Naive thymus-derived CD4-positive, alpha-beta T cell (primary cell): Measurements from ENCODE around the gene RBCK1. TPM values are rescaled to one million over a fixed set of nuclear protein-coding genes. Genes with fewer than 3 reads are reported as not detected.
A peak's percentile ranks its signal among the peaks of the same experiment; 100 is the strongest.
"Not testable (repeated sequence)": the region's sequence is repeated elsewhere in the genome, so short reads cannot be mapped to it uniquely, and the experiment has no call there.

ENCODE experiments used
- ATAC-seq: fragments of 150-1000 bp; cut with Tn5 transposase; 2 replicates; pipeline ENCODE4 v1.10.0; 2021; ENCODE audit warnings: mild to moderate bottlenecking, moderate library complexity
- CTCF ChIA-PET: fragments of 350-600 bp; sonication (Branson Sonifier 250); formaldehyde crosslinking; loops from one replicate; lab custom pipeline; 2021; ENCODE audit warnings: antibody characterized with exemption; lab: Charles Lee
- POLR2A ChIA-PET: fragments of 350-600 bp; sonication (Branson Sonifier 250); formaldehyde crosslinking; loops from one replicate; lab custom pipeline; 2021; ENCODE audit warnings: antibody characterized with exemption, inconsistent platforms; lab: Charles Lee
- DNase-seq, 9 donors: peaks; one replicate each; pipeline versions ENCODE4 v3.0.0 to v3.0.0-alpha.2; 2020 to 2022; ENCODE audit warnings: mixed read lengths in 1 of 9
- H3K27ac ChIP-seq: one replicate; pipeline ENCODE4 v1.7.0; 2013; ENCODE audit warnings: mild to moderate bottlenecking, low read depth, low read length, moderate library complexity
- H3K27me3 ChIP-seq, 2 donors: one replicate each; pipeline ENCODE4 v1.7.0; 2013; ENCODE audit warnings: low read length in 2 of 2, mild to moderate bottlenecking in 2 of 2, moderate library complexity in 2 of 2; ENCODE audit not compliant: control insufficient read depth in 2 of 2, insufficient read depth in 2 of 2
- H3K36me3 ChIP-seq, 3 experiments: 1 replicate in 2 of 3; 2 replicates in 1 of 3; pipeline ENCODE4 v1.7.0; 2013; ENCODE audit warnings: low read length in 3 of 3, mild to moderate bottlenecking in 3 of 3, moderate library complexity in 1 of 3; ENCODE audit not compliant: insufficient read depth in 3 of 3, control insufficient read depth in 2 of 3
- H3K4me1 ChIP-seq, 2 donors: one replicate each; pipeline ENCODE4 v1.7.0; 2013; ENCODE audit warnings: low read length in 2 of 2, mild to moderate bottlenecking in 2 of 2, moderate library complexity in 1 of 2; ENCODE audit not compliant: control insufficient read depth in 2 of 2, insufficient read depth in 2 of 2
- H3K4me3 ChIP-seq: 2 replicates; pipeline ENCODE4 v1.7.0; 2013; ENCODE audit warnings: mild to moderate bottlenecking, low read length
- H3K9me3 ChIP-seq, 3 experiments: 1 replicate in 2 of 3; 2 replicates in 1 of 3; pipeline ENCODE4 v1.7.0; 2013; ENCODE audit warnings: low read length in 3 of 3; ENCODE audit not compliant: control insufficient read depth in 2 of 3
- H3K27ac Mint-ChIP-seq, 9 donors: one replicate each; pipeline ENCODE4 v1.8.0; 2020 to 2022; ENCODE audit warnings: mixed read lengths in 9 of 9, mild to moderate bottlenecking in 8 of 9, moderate library complexity in 5 of 9, inconsistent platforms in 2 of 9
- H3K27me3 Mint-ChIP-seq, 5 donors: one replicate each; pipeline ENCODE4 v1.8.0; 2021 to 2022; ENCODE audit warnings: mixed read lengths in 5 of 5, mild to moderate bottlenecking in 1 of 5
- H3K36me3 Mint-ChIP-seq, 5 donors: one replicate each; pipeline ENCODE4 v1.8.0; 2020 to 2022; ENCODE audit warnings: mixed read lengths in 5 of 5, mild to moderate bottlenecking in 3 of 5, inconsistent platforms in 1 of 5
- H3K4me1 Mint-ChIP-seq, 7 donors: one replicate each; pipeline ENCODE4 v1.8.0; 2020 to 2022; ENCODE audit warnings: mixed read lengths in 7 of 7, mild to moderate bottlenecking in 3 of 7, inconsistent platforms in 1 of 7
- H3K4me3 Mint-ChIP-seq, 10 donors: one replicate each; pipeline ENCODE4 v1.8.0; 2020 to 2022; ENCODE audit warnings: mild to moderate bottlenecking in 10 of 10, mixed read lengths in 10 of 10, moderate library complexity in 6 of 10, inconsistent platforms in 2 of 10
- H3K9me3 Mint-ChIP-seq, 11 donors: one replicate each; pipeline ENCODE4 v1.8.0; 2020 to 2022; ENCODE audit warnings: mixed read lengths in 11 of 11, mild to moderate bottlenecking in 4 of 11, inconsistent platforms in 1 of 11, moderate library complexity in 1 of 11
- intact Hi-C, 2 donors: fragments of 100-400 bp; cut with micrococcal nuclease; formaldehyde crosslinking; loops; one replicate each; pipeline ENCODE4 v1.15.1; 2023
- polyA plus RNA-seq, 2 donors: library from polyadenylated mRNA; unstranded; fragments of 300-500 nt; fragmentation: Illumina TruSeq; gene quantifications; one replicate each; pipeline ENCODE4 v1.2.3, GENCODE V29; 2021
- total RNA-seq, 6 experiments: library from RNA in 5 of 6; stranded (reverse) in 5 of 6; gene quantifications; 1 replicate in 5 of 6; 2 replicates in 1 of 6; pipeline ENCODE4 v1.2.3 and lab custom pipeline; 2021 to 2026

Gene RBCK1
- total and polyA plus RNA-seq, 7 experiments from 2014 or later: 70.3 to 153 (median 96.9) TPM

DNA sequence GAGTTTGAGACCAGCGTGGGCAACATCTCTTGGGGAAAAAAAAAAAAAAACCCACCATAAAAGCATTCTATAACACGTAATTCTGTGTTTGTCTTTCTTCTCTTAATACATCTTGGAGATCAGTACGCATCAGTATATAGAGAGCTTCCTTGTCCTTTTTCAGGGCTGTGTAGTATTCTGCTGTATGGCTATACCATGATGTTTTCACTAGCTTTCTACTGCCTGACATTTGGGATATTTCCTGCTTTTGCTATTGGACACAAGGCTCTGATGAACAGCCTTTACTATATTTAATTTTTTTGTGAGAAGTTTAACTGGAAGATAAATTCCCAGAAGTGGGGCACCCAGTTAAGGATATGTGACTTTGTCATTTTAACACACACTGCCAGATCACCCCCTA is 20.6 kb upstream of the RBCK1 start:
- ATAC-seq (no peak), DNase-seq (no peak)
- peaks cover 0 to 1% (median 0%) of the 10 kb centered on the region in 11 donors for H3K9me3 Mint-ChIP-seq
- H3K4me1 Mint-ChIP-seq: peaks cover 6 to 33% (median 12%) of the 10 kb centered on the region in 7 donors
- H3K36me3 ChIP-seq: peaks cover 0 to 48% (median 23%) of the 10 kb centered on the region in 3 experiments
- no peaks in the 10 kb centered on the region for H3K9me3 ChIP-seq
- intact Hi-C loops: no loop called here
- CTCF ChIA-PET: no interaction called here
- no peaks in the 10 kb centered on the region for H3K4me1 ChIP-seq
- peaks cover 4 to 38% (median 11%) of the 10 kb centered on the region in 5 donors for H3K36me3 Mint-ChIP-seq
- no peaks in the 10 kb centered on the region for H3K27me3 Mint-ChIP-seq
- no peak overlapping the region for H3K27ac ChIP-seq
- H3K4me3 ChIP-seq: no peak overlapping the region
- POLR2A ChIA-PET: no interaction called here
- no peak overlapping the region for H3K4me3 Mint-ChIP-seq
- no peak overlapping the region for H3K27ac Mint-ChIP-seq
- H3K27me3 ChIP-seq: no peaks in the 10 kb centered on the region

DNA sequence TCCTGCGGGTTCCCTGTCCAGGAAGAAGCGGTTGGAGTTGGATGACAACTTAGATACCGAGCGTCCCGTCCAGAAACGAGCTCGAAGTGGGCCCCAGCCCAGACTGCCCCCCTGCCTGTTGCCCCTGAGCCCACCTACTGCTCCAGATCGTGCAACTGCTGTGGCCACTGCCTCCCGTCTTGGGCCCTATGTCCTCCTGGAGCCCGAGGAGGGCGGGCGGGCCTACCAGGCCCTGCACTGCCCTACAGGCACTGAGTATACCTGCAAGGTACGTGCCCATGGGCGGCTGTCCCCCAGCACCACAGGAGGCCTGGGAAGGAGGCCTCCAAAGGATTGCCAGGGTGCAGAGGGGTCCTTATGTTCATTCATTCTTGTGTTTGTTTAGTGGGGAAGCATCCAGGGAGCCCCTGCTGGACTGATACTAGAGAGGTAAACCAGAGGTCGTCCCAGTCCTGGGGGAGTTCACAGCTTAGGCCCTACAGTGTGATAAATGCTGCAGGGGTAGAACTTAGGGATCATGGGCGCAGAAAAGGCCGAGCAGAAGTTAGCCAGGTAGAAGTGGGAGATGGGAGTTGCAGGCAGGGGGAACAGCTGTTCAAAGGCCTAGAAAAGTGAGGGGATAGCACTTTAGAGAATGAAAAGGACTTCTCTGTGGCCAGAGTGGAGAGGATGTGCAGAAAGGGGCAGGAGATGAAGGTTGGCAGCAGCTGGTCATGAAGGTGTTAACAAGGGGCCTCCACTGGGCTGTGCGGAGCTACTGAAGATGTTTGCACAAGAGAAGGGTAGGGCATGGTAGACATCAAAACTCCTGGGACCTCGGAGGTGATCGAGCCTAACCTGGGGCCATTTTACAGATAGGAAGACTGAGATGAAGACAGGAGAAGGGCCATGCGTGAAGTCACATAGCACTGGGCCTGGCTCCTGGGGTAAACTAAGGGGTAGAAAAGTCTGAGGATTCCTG is 19.8 kb upstream of the RBCK1 start:
- H3K36me3 ChIP-seq: peaks cover 0 to 56% (median 23%) of the 10 kb centered on the region in 3 experiments
- peaks cover 0 to 25% (median 8%) of the 10 kb centered on the region in 7 donors for H3K4me1 Mint-ChIP-seq
- intact Hi-C loops: no loop called here
- no peak overlapping the region for H3K4me3 Mint-ChIP-seq
- H3K4me3 ChIP-seq: no peak overlapping the region
- no peaks in the 10 kb centered on the region for H3K4me1 ChIP-seq
- CTCF ChIA-PET: no interaction called here
- no peak for DNase-seq
- H3K9me3 ChIP-seq: no peaks in the 10 kb centered on the region
- H3K27me3 ChIP-seq: no peaks in the 10 kb centered on the region
- no peak overlapping the region for H3K27ac ChIP-seq
- no peak for ATAC-seq
- no peaks in the 10 kb centered on the region for H3K27me3 Mint-ChIP-seq
- peaks cover 4 to 42% (median 16%) of the 10 kb centered on the region in 5 donors for H3K36me3 Mint-ChIP-seq
- H3K27ac Mint-ChIP-seq: peak overlapping the region in 2 of 9 donors; percentile 14 to 32
- POLR2A ChIA-PET: interaction anchor here (1.1 kb wide), 1 partner anchor 17 kb away, joined by 3 read pairs; no protein-coding TSS in a partner anchor
- peaks cover 0 to 1% (median 0%) of the 10 kb centered on the region in 11 donors for H3K9me3 Mint-ChIP-seq

DNA sequence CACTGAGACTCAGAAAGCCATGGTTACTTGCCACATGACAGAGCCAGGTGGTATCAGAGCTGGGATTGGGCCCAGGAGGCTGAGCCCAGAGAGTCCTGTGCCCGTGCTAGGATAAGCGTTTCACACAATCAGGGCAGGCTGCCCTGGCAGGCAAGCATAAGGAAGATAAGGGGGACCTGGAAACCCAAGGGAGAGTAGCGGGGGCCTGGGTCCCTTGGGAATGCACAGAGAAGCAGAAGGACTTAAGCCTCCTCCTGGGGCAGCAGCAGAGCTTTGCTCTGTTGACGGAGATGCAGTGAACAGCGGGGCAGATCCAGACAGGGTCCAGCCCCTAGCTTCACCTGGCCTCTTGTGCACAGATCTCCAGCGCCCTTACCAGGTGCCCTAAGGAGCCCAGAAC is 18.9 kb upstream of the RBCK1 start:
- ATAC-seq (no peak), DNase-seq (no peak)
- no peaks in the 10 kb centered on the region for H3K27me3 ChIP-seq
- no peaks in the 10 kb centered on the region for H3K27me3 Mint-ChIP-seq
- H3K36me3 ChIP-seq: peaks cover 0 to 63% (median 23%) of the 10 kb centered on the region in 3 experiments
- no peaks in the 10 kb centered on the region for H3K9me3 ChIP-seq
- no peak overlapping the region for H3K27ac ChIP-seq
- H3K4me3 Mint-ChIP-seq: no peak overlapping the region
- intact Hi-C loops: no loop called here
- H3K4me3 ChIP-seq: no peak overlapping the region
- H3K4me1 ChIP-seq: no peaks in the 10 kb centered on the region
- peaks cover 0 to 17% (median 3%) of the 10 kb centered on the region in 7 donors for H3K4me1 Mint-ChIP-seq
- H3K27ac Mint-ChIP-seq: no peak overlapping the region
- CTCF ChIA-PET: no interaction called here
- peaks cover 4 to 46% (median 20%) of the 10 kb centered on the region in 5 donors for H3K36me3 Mint-ChIP-seq
- peaks cover 0 to 1% (median 0%) of the 10 kb centered on the region in 11 donors for H3K9me3 Mint-ChIP-seq
- POLR2A ChIA-PET: interaction anchor here (1.1 kb wide), 1 partner anchor 18 kb away, joined by 3 read pairs; no protein-coding TSS in a partner anchor

DNA sequence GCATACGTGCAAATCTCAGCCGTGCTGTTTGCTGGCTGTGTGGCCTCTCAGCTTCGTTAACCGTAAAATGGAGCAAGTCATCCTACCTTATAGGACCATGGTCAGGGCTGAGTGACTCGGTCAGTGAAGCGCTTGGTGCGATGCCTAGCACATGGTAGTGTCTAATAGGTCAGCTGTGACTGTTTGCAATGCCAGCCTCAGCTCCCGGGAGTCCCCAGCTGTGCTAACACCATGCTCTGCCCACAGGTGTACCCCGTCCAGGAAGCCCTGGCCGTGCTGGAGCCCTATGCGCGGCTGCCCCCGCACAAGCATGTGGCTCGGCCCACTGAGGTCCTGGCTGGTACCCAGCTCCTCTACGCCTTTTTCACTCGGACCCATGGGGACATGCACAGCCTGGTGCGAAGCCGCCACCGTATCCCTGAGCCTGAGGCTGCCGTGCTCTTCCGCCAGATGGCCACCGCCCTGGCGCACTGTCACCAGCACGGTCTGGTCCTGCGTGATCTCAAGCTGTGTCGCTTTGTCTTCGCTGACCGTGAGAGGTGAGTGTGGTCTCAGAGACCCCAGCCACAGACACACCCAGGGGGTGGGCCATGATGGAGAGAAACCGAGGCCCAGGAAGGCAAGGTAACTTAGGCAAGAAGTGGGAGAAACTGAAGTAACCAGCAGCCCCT is 16.9 kb upstream of the RBCK1 start:
- H3K27ac ChIP-seq: no peak overlapping the region
- H3K36me3 ChIP-seq: peaks cover 0 to 82% (median 23%) of the 10 kb centered on the region in 3 experiments
- peaks cover 4 to 52% (median 20%) of the 10 kb centered on the region in 5 donors for H3K36me3 Mint-ChIP-seq
- no peaks in the 10 kb centered on the region for H3K27me3 Mint-ChIP-seq
- no peak for ATAC-seq
- H3K9me3 Mint-ChIP-seq: peaks cover 0 to 1% (median 0%) of the 10 kb centered on the region in 11 donors
- intact Hi-C loops: no loop called here
- CTCF ChIA-PET: no interaction called here
- H3K4me1 Mint-ChIP-seq: peaks cover 0 to 5% (median 0%) of the 10 kb centered on the region in 7 donors
- POLR2A ChIA-PET: no interaction called here
- DNase-seq: no peak
- no peaks in the 10 kb centered on the region for H3K27me3 ChIP-seq
- no peaks in the 10 kb centered on the region for H3K4me1 ChIP-seq
- H3K4me3 Mint-ChIP-seq: no peak overlapping the region
- no peak overlapping the region for H3K27ac Mint-ChIP-seq
- no peaks in the 10 kb centered on the region for H3K9me3 ChIP-seq
- H3K4me3 ChIP-seq: no peak overlapping the region

GRCh38 chr20:393296-393695 is 14.8 kb upstream of the RBCK1 start:
- CTCF ChIA-PET, H3K27me3 Mint-ChIP-seq, H3K9me3 ChIP-seq, DNase-seq, H3K4me3 Mint-ChIP-seq, intact Hi-C loops, H3K9me3 Mint-ChIP-seq, H3K27ac ChIP-seq, ATAC-seq, H3K4me3 ChIP-seq, H3K27me3 ChIP-seq, H3K4me1 ChIP-seq, H3K4me1 Mint-ChIP-seq: not testable (repeated sequence)
- H3K36me3 ChIP-seq: peaks cover 0 to 95% (median 19%) of the 10 kb centered on the region in 3 experiments
- Mint-ChIP-seq H3K36me3 (peaks cover 4 to 58% (median 25%) of the 10 kb centered on the region in 5 donors), H3K27ac (peak overlapping the region in 1 of 9 donors; percentile 34)
- POLR2A ChIA-PET: interaction anchor here (0.6 kb wide), 1 partner anchor 45 kb away, joined by 3 read pairs; no protein-coding TSS in a partner anchor

GRCh38 chr20:396252-396618 is 11.9 kb upstream of the RBCK1 start:
- no peak overlapping the region for H3K4me3 Mint-ChIP-seq
- no peaks in the 10 kb centered on the region for H3K27me3 Mint-ChIP-seq
- no peaks in the 10 kb centered on the region for H3K9me3 Mint-ChIP-seq
- Histone ChIP-seq H3K36me3 (peaks cover 0 to 67% (median 6%) of the 10 kb centered on the region in 3 experiments), H3K4me3 (no peak overlapping the region), H3K27ac (no peak overlapping the region), H3K27me3 (no peaks in the 10 kb centered on the region), H3K9me3 (no peaks in the 10 kb centered on the region), H3K4me1 (no peaks in the 10 kb centered on the region)
- no peak overlapping the region for H3K27ac Mint-ChIP-seq
- ChIA-PET POLR2A (interaction anchor here (0.7 kb wide), 1 partner anchor 43 kb away, joined by 3 read pairs; no protein-coding TSS in a partner anchor), CTCF (no interaction called here)
- peaks cover 0 to 10% (median 0%) of the 10 kb centered on the region in 7 donors for H3K4me1 Mint-ChIP-seq
- H3K36me3 Mint-ChIP-seq: peaks cover 2 to 44% (median 19%) of the 10 kb centered on the region in 5 donors
- ATAC-seq: no peak
- DNase-seq: no peak
- intact Hi-C loops: no loop called here
